HCT116 (cell line): ENCODE results near the gene NPAS4. TPM values are rescaled to one million over a fixed set of nuclear protein-coding genes. Genes with fewer than 3 reads are reported as not detected.

Experiments used
- ATAC-seq: fragments of 200-7000 bp; cut with Tn5 transposase; 2 replicates; pipeline ENCODE4 v1.9.1; 2020; ENCODE audit warnings: mild to moderate bottlenecking, moderate library complexity
- BruUV-seq: library from RNA; stranded (reverse); fragments of 400-500 nt; replicated peaks from 2 replicates; lab custom pipeline; 2021; lab: Mats Ljungman, UMichigan
- CTCF ChIA-PET: fragments of 300-600 bp; sonication (Branson Sonifier 250); formaldehyde crosslinking; loops from one replicate; lab custom pipeline; 2021; ENCODE audit warnings: antibody characterized with exemption; lab: Charles Lee
- POLR2A ChIA-PET: fragments of 300-600, 350-600 bp; sonication (Branson Sonifier 250); formaldehyde crosslinking; loops from one replicate; lab custom pipeline; 2021; ENCODE audit warnings: antibody characterized with exemption; lab: Charles Lee
- RAD21 ChIA-PET, 2 experiments: fragments of 300-600 bp; sonication (Branson Sonifier 250); formaldehyde crosslinking; loops; one replicate each; lab custom pipeline; 2023; ENCODE audit warnings: low total read pairs in 2 of 2; ENCODE audit not compliant: uncharacterized antibody in 2 of 2, unreplicated experiment in 2 of 2, low non-redundant PET in 1 of 2; lab: Charles Lee
- DNase-seq: peaks from one replicate; pipeline ENCODE4 v3.0.0-alpha.2; 2010; ENCODE audit warnings: low read depth, low spot score
- H2AFZ ChIP-seq: fragments of 200-600 bp; shearing (Covaris generic), sonication (generic); 2 replicates; pipeline ENCODE4 v1.6.1; 2017; ENCODE audit warnings: low read depth, mixed run types, mixed read lengths, antibody characterized with exemption, low read length; ENCODE audit not compliant: poor library complexity, severe bottlenecking
- H3K27ac ChIP-seq: 2 replicates; pipeline ENCODE4 v1.5.1; 2012; ENCODE audit warnings: low read depth, low read length
- H3K27me3 ChIP-seq: fragments of 200-600 bp; sonication (generic); 2 replicates; pipeline ENCODE4 v1.6.1; 2016; ENCODE audit warnings: mixed run types, low read length, mixed read lengths; ENCODE audit not compliant: insufficient read depth
- H3K36me3 ChIP-seq, 2 experiments: fragments of 200-500 bp in 1 of 2; fragments of 200-600 bp in 1 of 2; sonication (Bioruptor generic) in 1 of 2; sonication (generic) in 1 of 2; 2 replicates each; pipeline versions ENCODE4 v1.5.1 to v1.6.1; 2014 to 2016; ENCODE audit warnings: low read length in 2 of 2, inconsistent platforms in 1 of 2, mixed read lengths in 1 of 2, mixed run types in 1 of 2; ENCODE audit not compliant: insufficient read depth in 2 of 2, control insufficient read depth in 1 of 2
- H3K4me1 ChIP-seq, 2 experiments: fragments of 200-600 bp in 1 of 2; sonication (generic) in 1 of 2; 2 replicates each; pipeline versions ENCODE4 v1.5.1 to v1.6.1; 2012 to 2017; ENCODE audit warnings: low read length in 2 of 2, inconsistent platforms in 1 of 2, mild to moderate bottlenecking in 1 of 2, mixed read lengths in 1 of 2, mixed run types in 1 of 2, moderate library complexity in 1 of 2; ENCODE audit not compliant: insufficient read depth in 2 of 2, control insufficient read depth in 1 of 2
- H3K4me2 ChIP-seq: fragments of 200-600 bp; sonication (generic); 2 replicates; pipeline ENCODE4 v1.6.1; 2017; ENCODE audit warnings: mixed run types, low read length, mixed read lengths
- H3K4me3 ChIP-seq, 2 experiments: fragments of 200-600 bp in 1 of 2; sonication (generic) in 1 of 2; replicated peaks in 1 of 2; 2 replicates each; pipeline ENCODE4 v1.5.1; 2011 to 2016; ENCODE audit warnings: low read length in 2 of 2, control low read depth in 1 of 2, low read depth in 1 of 2, mild to moderate bottlenecking in 1 of 2, mixed read lengths in 1 of 2, mixed run types in 1 of 2
- H3K79me2 ChIP-seq: fragments of 200-600 bp; sonication (generic); 2 replicates; pipeline ENCODE4 v1.6.1; 2017; ENCODE audit warnings: mild to moderate bottlenecking, mixed run types, low read length, moderate library complexity, mixed read lengths; ENCODE audit not compliant: insufficient read depth
- H3K9ac ChIP-seq: fragments of 200-600 bp; sonication (generic); 2 replicates; pipeline ENCODE4 v1.6.1; 2016; ENCODE audit warnings: low read length, mixed read lengths
- H3K9me2 ChIP-seq: fragments of 200-600 bp; sonication (generic), shearing (Covaris generic); 2 replicates; pipeline ENCODE4 v1.6.1; 2017; ENCODE audit warnings: mixed run types, mild to moderate bottlenecking, moderate library complexity; ENCODE audit not compliant: insufficient read depth
- H3K9me3 ChIP-seq, 2 experiments: fragments of 200-500 bp in 1 of 2; fragments of 200-600 bp in 1 of 2; sonication (Bioruptor generic) in 1 of 2; sonication (generic) in 1 of 2; 2 replicates each; pipeline ENCODE4 v1.6.1; 2014 to 2017; ENCODE audit warnings: low read length in 2 of 2, mixed read lengths in 2 of 2, inconsistent platforms in 1 of 2, low read depth in 1 of 2, mild to moderate bottlenecking in 1 of 2, mixed run types in 1 of 2, moderate library complexity in 1 of 2; ENCODE audit not compliant: control insufficient read depth in 1 of 2, insufficient read depth in 1 of 2
- H4K20me1 ChIP-seq: fragments of 200-600 bp; sonication (generic), shearing (Covaris generic); 2 replicates; pipeline ENCODE4 v1.6.1; 2017; ENCODE audit warnings: mixed run types, mild to moderate bottlenecking, moderate library complexity; ENCODE audit not compliant: insufficient read depth
- CBX3 ChIP-seq: IDR thresholded peaks from 2 replicates; pipeline ENCODE4 v1.6.1; 2012; ENCODE audit warnings: low read depth
- EGR1 ChIP-seq: IDR thresholded peaks from 2 replicates; pipeline ENCODE4 v1.6.1; 2012; ENCODE audit warnings: low read depth
- EZH2 ChIP-seq: fragments of 200-600 bp; sonication (generic); IDR thresholded peaks from 2 replicates; pipeline ENCODE4 v1.6.1; 2017; ENCODE audit warnings: antibody characterized with exemption, mixed run types
- EZH2phosphoT487 ChIP-seq: fragments of 200-600 bp; IDR thresholded peaks from 2 replicates; pipeline ENCODE4 v1.6.1; 2018; ENCODE audit warnings: antibody characterized with exemption, borderline replicate concordance
- JUND ChIP-seq: IDR thresholded peaks from 2 replicates; pipeline ENCODE4 v1.6.1; 2012
- POLR2A ChIP-seq: IDR thresholded peaks from 2 replicates; pipeline ENCODE4 v1.7.0; 2011; ENCODE audit warnings: borderline replicate concordance; ENCODE audit not compliant: insufficient read depth, insufficient read length; ENCODE audit errors: extremely low read depth
- POLR2AphosphoS5 ChIP-seq: IDR thresholded peaks from 2 replicates; pipeline ENCODE4 v1.6.1; 2011; ENCODE audit warnings: mild to moderate bottlenecking, low read depth, low read length, moderate library complexity
- RAD21 ChIP-seq: IDR thresholded peaks from 2 replicates; pipeline ENCODE4 v1.6.1; 2012; ENCODE audit warnings: low read depth, mild to moderate bottlenecking
- SIN3A ChIP-seq: IDR thresholded peaks from 2 replicates; pipeline ENCODE4 v1.6.1; 2012; ENCODE audit warnings: low read depth
- ZFX ChIP-seq: fragments of 450-650 bp; IDR thresholded peaks from 2 replicates; pipeline ENCODE4 v1.6.1; 2017
- ZNF274 ChIP-seq: fragments of 200-500 bp; sonication (Bioruptor generic); IDR thresholded peaks from 2 replicates; pipeline ENCODE4 v1.6.1; 2014; ENCODE audit warnings: mild to moderate bottlenecking, low read depth, low read length, inconsistent platforms
- intact Hi-C: fragments of 100-400 bp; cut with micrococcal nuclease; formaldehyde crosslinking; loops from 2 replicates; pipeline ENCODE4 v1.10.0; 2022
- total RNA-seq: library from RNA; stranded (reverse); gene quantifications from one replicate; pipeline ENCODE4 v1.2.1, GENCODE V29; 2021; ENCODE audit not compliant: unreplicated experiment
- TF ChIP-seq, protein P1 (sequence below): IDR thresholded peaks from 2 replicates; pipeline ENCODE4 v1.6.1; 2012; ENCODE audit warnings: low read depth
- TF ChIP-seq, protein P2 (sequence below): IDR thresholded peaks from 2 replicates; pipeline ENCODE4 v1.6.1; 2011; ENCODE audit warnings: mild to moderate bottlenecking, low read length, moderate library complexity; ENCODE audit not compliant: insufficient replicate concordance; ENCODE audit errors: extremely low read depth

Gene NPAS4
- total RNA-seq, 1 experiment from 2014 or later: not detected

DNA sequence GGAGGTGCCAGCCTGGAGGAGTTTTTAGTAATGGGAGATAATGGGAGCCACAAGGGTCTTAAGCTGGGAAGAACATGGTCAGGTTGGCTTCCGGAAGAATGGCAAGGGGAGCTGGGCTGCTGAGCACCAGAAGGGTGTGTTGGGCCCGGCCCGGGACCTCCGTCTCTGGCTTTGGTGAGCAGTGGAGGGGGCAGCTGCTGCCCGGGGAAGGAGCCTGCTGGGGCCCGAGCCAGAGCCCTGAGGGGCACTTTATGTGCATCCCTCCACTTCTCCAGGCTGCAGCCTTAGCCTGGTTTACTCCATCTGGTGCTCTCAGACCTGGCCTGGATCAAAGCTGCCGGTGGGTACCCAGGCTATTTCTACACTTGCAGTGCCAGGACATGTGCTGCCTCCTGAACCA lies 8.7 kb upstream of the NPAS4 start:
- H3K27ac ChIP-seq: no peak overlapping the region
- TF ChIP-seq EZH2 (no peak), EZH2phosphoT487 (no peak), CBX3 (no peak), ZFX (no peak), SIN3A (no peak), POLR2A (no peak), ZNF274 (no peak), EGR1 (no peak), RAD21 (no peak), POLR2AphosphoS5 (no peak), JUND (no peak)
- TF ChIP-seq, protein P1, sequence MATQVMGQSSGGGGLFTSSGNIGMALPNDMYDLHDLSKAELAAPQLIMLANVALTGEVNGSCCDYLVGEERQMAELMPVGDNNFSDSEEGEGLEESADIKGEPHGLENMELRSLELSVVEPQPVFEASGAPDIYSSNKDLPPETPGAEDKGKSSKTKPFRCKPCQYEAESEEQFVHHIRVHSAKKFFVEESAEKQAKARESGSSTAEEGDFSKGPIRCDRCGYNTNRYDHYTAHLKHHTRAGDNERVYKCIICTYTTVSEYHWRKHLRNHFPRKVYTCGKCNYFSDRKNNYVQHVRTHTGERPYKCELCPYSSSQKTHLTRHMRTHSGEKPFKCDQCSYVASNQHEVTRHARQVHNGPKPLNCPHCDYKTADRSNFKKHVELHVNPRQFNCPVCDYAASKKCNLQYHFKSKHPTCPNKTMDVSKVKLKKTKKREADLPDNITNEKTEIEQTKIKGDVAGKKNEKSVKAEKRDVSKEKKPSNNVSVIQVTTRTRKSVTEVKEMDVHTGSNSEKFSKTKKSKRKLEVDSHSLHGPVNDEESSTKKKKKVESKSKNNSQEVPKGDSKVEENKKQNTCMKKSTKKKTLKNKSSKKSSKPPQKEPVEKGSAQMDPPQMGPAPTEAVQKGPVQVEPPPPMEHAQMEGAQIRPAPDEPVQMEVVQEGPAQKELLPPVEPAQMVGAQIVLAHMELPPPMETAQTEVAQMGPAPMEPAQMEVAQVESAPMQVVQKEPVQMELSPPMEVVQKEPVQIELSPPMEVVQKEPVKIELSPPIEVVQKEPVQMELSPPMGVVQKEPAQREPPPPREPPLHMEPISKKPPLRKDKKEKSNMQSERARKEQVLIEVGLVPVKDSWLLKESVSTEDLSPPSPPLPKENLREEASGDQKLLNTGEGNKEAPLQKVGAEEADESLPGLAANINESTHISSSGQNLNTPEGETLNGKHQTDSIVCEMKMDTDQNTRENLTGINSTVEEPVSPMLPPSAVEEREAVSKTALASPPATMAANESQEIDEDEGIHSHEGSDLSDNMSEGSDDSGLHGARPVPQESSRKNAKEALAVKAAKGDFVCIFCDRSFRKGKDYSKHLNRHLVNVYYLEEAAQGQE: no peak
- TF ChIP-seq, protein P2, sequence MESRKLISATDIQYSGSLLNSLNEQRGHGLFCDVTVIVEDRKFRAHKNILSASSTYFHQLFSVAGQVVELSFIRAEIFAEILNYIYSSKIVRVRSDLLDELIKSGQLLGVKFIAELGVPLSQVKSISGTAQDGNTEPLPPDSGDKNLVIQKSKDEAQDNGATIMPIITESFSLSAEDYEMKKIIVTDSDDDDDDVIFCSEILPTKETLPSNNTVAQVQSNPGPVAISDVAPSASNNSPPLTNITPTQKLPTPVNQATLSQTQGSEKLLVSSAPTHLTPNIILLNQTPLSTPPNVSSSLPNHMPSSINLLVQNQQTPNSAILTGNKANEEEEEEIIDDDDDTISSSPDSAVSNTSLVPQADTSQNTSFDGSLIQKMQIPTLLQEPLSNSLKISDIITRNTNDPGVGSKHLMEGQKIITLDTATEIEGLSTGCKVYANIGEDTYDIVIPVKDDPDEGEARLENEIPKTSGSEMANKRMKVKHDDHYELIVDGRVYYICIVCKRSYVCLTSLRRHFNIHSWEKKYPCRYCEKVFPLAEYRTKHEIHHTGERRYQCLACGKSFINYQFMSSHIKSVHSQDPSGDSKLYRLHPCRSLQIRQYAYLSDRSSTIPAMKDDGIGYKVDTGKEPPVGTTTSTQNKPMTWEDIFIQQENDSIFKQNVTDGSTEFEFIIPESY: no peak
- ATAC-seq: no peak
- no TSS peak for BruUV-seq
- no peak overlapping the region for H3K4me3 ChIP-seq
- ChIA-PET RAD21 (no interaction called here), CTCF (interaction anchor here (1.8 kb wide), 1 partner anchor 266 kb away, joined by 9 read pairs; the partner anchor contains the start of gene RBM4B), POLR2A (no interaction called here)
- intact Hi-C loops: no loop called here
- no peaks in the 10 kb centered on the region for H3K79me2 ChIP-seq
- no peak for DNase-seq
- no peak overlapping the region for H2AFZ ChIP-seq
- H3K36me3 ChIP-seq: no peaks in the 10 kb centered on the region
- H3K27me3 ChIP-seq: peaks cover 41% of the 10 kb centered on the region
- no peak overlapping the region for H3K9ac ChIP-seq
- no peaks in the 10 kb centered on the region for H4K20me1 ChIP-seq
- no peaks in the 10 kb centered on the region for H3K9me3 ChIP-seq
- H3K4me1 ChIP-seq: peaks cover 0 to 3% of the 10 kb centered on the region in 2 experiments; a peak in 1 of 4 replicates
- no peak overlapping the region for H3K4me2 ChIP-seq
- no peaks in the 10 kb centered on the region for H3K9me2 ChIP-seq
